ENCODE measurements around the gene PPP1R8. TPM values are rescaled to one million over a fixed set of nuclear protein-coding genes. Genes with fewer than 3 reads are reported as not detected.

Gene PPP1R8
- total and polyA plus RNA-seq, 9 of the 15 experiments (the other 6 are each of a cell fraction or from before 2014, with no cell fraction given), result 16.2 to 107 (median 75.3) TPM

- peak in 1 of 2 experiments; percentile 37; a peak in 1 of 4 replicates for TF ChIP-seq MNT (conservative IDR thresholded peaks at IDR 0.05)
- TF ChIP-seq ZNF174 (CRISPR knock-in tag; IDR thresholded peaks at IDR 0.05), result no peak
- no peak for TF ChIP-seq PHF20 (IDR thresholded peaks at IDR 0.05; ENCODE audit: partially characterized antibody)
- TF ChIP-seq CXXC5 (CRISPR knock-in tag; IDR thresholded peaks at IDR 0.05), result 0 out of 2 replicates have a peak, but pooled peaks have one; percentile 55
- TF ChIP-seq U2AF2 (optimal IDR thresholded peaks at IDR 0.05; ENCODE audit: low read depth, low read length), result no peak
- no peak for TF ChIP-seq ELF2 (CRISPR knock-in tag; IDR thresholded peaks at IDR 0.05)
- 0 out of 4 replicates have a peak, but pooled peaks of 1 of the 2 experiments have one; percentile 6 for TF ChIP-seq UBTF (IDR thresholded peaks at IDR 0.05; ENCODE audit: borderline replicate concordance in 1 of 2, low read depth in 2 of 2, low read length in 2 of 2)
- no peak for TF ChIP-seq XRCC5 (IDR thresholded peaks at IDR 0.05; ENCODE audit: low read depth, low read length)
- 0 out of 2 replicates have a peak, but pooled peaks have one; percentile 16 for TF ChIP-seq JUNB (CRISPR knock-in tag; conservative IDR thresholded peaks at IDR 0.05)
- TF ChIP-seq, protein P1, sequence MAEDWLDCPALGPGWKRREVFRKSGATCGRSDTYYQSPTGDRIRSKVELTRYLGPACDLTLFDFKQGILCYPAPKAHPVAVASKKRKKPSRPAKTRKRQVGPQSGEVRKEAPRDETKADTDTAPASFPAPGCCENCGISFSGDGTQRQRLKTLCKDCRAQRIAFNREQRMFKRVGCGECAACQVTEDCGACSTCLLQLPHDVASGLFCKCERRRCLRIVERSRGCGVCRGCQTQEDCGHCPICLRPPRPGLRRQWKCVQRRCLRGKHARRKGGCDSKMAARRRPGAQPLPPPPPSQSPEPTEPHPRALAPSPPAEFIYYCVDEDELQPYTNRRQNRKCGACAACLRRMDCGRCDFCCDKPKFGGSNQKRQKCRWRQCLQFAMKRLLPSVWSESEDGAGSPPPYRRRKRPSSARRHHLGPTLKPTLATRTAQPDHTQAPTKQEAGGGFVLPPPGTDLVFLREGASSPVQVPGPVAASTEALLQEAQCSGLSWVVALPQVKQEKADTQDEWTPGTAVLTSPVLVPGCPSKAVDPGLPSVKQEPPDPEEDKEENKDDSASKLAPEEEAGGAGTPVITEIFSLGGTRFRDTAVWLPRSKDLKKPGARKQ (CRISPR knock-in tag; IDR thresholded peaks at IDR 0.05), result no peak
- TF ChIP-seq TEAD1 (CRISPR knock-in tag; IDR thresholded peaks at IDR 0.05), result 0 out of 4 replicates have a peak, but pooled peaks have one; percentile 22 to 55
- no peak for TF ChIP-seq TCF7 (IDR thresholded peaks at IDR 0.05; ENCODE audit: borderline replicate concordance)
- TF ChIP-seq ZNF75A (CRISPR knock-in tag; IDR thresholded peaks at IDR 0.05), result no peak
- TF ChIP-seq ZNF583 (CRISPR knock-in tag; IDR thresholded peaks at IDR 0.05), result 0 out of 2 replicates have a peak, but pooled peaks have one; percentile 16
- no peak for TF ChIP-seq ZNF395 (CRISPR knock-in tag; IDR thresholded peaks at IDR 0.05)
- TF ChIP-seq MTA2 (IDR thresholded peaks at IDR 0.05; ENCODE audit: low read depth), result no peak
- no peak for TF ChIP-seq ZNF79 (CRISPR knock-in tag; IDR thresholded peaks at IDR 0.05; ENCODE audit: low read depth)
- no peak for TF ChIP-seq HIVEP1 (CRISPR knock-in tag; IDR thresholded peaks at IDR 0.05)
- TF ChIP-seq POLR2G (IDR thresholded peaks at IDR 0.05; ENCODE audit: low read depth, low read length), result peak; percentile 87
Observed at GRCh38 chr1:27872059-27872801, 41.6 kb downstream of the PPP1R8 start, which contains the start of gene THEMIS2 (continued).

All from K562 (cell line).